Measurements from ENCODE around the gene CLIP1.
"Not testable (repeated sequence)": the region's sequence is repeated elsewhere in the genome, so short reads cannot be mapped to it uniquely, and the experiment has no call there.

The CLIP1 gene

GRCh38 chr12:122395319-122395718, 27.1 kb downstream of the CLIP1 start:
- DNase-seq (ENCODE audit: low spot score) = no peak

DNA sequence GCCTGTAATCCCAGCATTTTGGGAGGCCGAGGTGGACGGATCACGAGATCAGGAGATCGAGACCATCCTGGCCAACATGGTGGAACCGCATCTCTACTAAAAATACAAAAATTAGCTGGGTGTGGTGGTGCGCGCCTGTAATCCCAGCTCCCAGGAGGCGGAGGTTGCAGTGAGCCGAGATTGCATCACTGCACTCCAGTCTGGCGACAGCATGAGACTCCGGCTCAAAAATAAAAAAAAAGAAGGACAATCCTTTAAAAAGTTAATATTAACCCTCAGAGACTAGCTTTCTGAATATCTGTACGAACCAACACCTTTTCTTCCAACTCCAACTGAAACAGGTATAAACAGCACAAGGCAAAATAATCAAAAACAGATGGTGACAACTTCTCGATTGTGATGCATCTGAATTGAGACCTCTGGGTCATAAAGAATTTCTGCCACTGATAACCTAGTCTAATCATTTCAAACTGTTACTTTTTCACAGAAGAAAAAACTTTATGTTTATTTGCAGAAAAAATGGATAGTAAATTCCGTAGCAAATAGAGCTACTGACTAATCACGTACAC, 27.8 kb downstream of the CLIP1 start:
- no peak for DNase-seq (ENCODE audit: low spot score)

DNA sequence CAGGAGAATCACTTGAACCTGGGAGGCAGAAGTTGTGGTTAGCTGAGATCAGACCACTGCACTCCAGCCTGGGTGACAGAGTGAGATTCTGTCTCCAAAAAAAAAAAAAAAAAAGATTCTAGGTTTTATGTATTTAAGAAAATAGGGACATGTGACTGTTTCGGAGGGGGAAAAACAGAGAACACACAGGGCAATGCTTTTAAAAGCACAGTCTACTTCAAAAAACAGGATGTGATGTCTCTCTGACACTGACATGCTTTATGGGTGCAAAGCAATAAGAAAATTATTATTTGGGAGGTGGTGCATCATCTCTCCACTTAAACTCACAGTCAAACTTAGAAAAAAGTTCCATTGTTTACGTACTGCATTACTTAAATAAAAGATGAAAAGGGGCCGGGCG, 28.7 kb downstream of the CLIP1 start:
- no peak for DNase-seq (ENCODE audit: low spot score)

- no peak for DNase-seq (ENCODE audit: low spot score)
Measured at GRCh38 chr12:122392411-122392810, 30.1 kb downstream of the CLIP1 start.

GRCh38 chr12:122389677-122390076, 32.8 kb downstream of the CLIP1 start:
- no peak for DNase-seq (ENCODE audit: low spot score)

DNA sequence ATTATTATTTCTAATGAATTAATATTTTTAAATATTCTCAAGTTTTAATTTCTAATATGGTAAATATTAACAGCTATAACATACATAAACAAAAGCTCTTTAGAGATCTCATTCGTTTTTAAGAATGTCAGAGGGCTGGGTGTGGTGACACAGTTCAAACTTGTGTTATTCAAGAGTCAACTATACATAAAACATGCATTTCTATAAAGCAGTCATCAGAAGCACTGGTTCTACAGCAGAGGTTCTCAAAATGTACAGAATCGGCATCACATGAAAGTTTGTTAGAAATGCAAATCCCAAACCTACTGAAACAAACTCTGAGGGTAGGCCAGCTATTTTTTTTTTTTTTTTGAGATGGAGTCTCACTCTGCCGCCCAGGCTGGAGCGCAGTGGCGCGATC, 34.6 kb downstream of the CLIP1 start:
- DNase-seq (ENCODE audit: low spot score) = no peak

GRCh38 chr12:122385171-122386016, 37.1 kb downstream of the CLIP1 start:
- DNase-seq (ENCODE audit: low spot score) = no peak

GRCh38 chr12:122382919-122383350, 39.5 kb downstream of the CLIP1 start:
- no peak for DNase-seq (ENCODE audit: low spot score)

- DNase-seq (ENCODE audit: low spot score) = no peak
Measured at GRCh38 chr12:122381021-122381420, 41.4 kb downstream of the CLIP1 start.

- DNase-seq (ENCODE audit: low spot score) = not testable (repeated sequence)
Measured at GRCh38 chr12:122376751-122377150, 45.7 kb downstream of the CLIP1 start.

GRCh38 chr12:122374707-122375106, 47.8 kb downstream of the CLIP1 start:
- no peak for DNase-seq (ENCODE audit: low spot score)

- no peak for DNase-seq (ENCODE audit: low spot score)
Measured at GRCh38 chr12:122371475-122372045, 50.9 kb downstream of the CLIP1 start.

DNA sequence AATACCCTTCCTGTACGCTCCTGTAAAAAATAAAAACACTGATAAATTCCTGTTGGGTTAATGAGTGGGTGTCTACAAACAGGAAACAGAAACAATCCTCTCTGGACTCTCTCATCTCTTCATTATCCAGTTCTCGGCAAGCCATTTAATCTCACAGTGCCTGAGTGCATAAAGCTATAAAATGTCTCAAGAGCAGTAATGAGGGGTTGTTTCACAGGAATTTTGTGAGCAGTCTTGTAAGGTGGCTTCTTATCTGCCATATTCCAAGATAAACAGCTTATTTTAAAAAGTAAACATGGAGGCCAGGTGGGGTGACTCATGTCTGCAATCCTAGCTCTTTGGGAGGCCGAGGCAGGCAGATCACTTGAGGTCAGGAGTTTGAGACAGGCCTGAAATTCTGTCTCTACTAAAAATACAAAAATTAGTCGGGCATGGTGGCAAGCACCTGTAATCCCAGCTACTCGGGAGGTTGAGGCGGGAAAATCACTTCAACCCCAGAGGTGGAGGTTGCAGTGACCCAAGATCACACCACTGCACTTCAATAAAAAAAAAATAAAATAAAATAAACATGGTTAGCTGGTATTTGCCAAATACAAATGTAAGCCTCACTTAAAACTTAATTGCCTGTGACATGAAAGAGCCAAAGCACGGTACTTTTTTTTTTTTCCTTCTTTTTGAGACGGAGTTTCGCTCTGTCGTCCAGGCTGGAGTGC, 54.0 kb downstream of the CLIP1 start:
- DNase-seq (ENCODE audit: low spot score) = no peak

DNA sequence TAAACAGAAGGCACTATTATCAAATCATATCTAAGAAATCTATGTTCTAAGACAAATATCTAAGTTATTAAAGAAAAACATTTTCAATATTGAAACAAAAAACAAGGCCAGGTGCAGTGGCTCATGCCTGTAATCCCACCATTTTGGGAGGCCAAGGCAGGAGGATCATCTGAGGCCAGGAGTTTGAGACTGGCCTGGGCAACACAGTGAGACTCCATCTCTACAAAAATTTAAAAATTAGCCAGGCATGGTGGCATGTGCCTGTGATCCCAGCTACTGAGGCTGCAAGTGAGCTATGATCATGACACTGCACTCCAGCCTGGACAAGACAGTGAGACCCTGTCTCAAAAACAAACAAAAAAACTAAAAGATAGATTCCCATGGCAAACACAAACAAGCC, 54.8 kb downstream of the CLIP1 start:
- DNase-seq (ENCODE audit: low spot score) = not testable (repeated sequence)

DNA sequence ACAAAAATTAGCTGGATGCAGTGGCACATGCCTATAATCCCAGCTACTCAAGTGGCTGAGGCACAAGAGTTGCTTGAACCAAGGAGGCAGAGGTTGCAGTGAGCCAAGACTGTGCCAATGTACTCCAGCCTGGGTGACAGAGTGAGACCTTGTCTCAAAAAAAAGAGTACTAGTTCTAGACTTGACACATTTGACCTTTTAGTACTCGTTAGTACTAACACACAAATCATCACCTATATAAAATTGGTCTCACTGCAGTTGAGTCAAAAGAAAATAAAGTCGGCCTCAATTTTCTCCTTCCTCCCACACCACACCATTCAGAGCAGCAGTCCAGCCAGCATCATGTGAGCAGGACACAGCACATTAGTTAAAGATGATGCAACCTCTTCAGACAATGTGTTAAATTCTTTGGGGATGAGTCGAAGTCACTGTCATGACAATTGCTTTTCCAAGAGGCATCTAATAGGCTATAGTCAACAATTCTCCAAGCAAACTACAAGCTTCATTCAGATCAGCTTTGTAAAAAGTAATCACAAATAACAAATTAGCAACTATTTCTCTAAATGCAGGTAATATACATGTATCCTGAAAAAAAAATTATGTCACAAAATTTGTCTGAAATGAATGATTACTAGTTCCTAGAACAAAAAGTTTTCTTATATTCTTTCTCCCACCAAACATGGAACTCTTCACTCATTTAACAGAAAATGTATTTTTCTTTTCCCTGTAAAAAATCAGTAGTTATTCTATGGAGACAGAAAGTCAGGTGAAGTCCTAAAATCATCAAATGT, 55.6 kb downstream of the CLIP1 start:
- DNase-seq (ENCODE audit: low spot score) = no peak

- not testable (repeated sequence) for DNase-seq (ENCODE audit: low spot score)
Measured at GRCh38 chr12:122365226-122365625, 57.2 kb downstream of the CLIP1 start.

DNA sequence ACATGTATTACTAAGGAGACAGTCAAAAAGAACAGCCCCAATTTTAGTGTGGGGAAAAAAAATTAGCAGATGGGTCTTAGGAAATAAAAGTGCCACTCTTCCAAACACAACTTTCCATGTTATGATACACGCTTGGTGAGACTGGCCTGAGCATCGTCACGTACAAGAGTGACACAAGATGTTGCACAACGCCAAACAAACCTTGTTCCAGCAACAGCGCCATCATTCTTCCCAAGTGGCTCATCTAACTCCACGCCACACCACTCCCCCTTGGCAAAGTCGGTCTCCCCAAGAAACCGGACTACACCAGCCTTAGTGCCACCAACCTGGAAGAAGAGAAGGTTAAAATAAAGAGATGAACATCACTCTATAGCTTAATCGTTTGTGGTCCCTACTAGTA, 58.7 kb downstream of the CLIP1 start:
- DNase-seq (ENCODE audit: low spot score) = no peak

DNA sequence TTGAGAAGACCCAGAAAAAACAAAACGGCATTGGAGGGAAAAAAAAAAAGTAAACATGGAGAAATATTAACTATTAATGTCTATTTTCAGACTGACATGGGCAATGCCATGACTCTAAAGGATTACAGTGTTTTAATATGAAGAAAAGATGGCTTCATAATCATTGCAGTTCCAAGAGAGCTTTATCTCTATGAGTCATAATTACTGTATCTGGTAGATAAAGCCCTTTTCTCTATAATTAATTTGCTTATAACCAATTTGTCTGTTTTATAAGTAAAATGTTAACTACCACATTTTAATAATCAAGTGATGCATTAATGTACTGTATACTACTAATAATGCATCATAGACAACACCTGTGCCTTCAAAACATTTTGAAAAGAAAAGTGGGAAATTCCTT, 59.7 kb downstream of the CLIP1 start:
- DNase-seq (ENCODE audit: low spot score) = no peak

DNA sequence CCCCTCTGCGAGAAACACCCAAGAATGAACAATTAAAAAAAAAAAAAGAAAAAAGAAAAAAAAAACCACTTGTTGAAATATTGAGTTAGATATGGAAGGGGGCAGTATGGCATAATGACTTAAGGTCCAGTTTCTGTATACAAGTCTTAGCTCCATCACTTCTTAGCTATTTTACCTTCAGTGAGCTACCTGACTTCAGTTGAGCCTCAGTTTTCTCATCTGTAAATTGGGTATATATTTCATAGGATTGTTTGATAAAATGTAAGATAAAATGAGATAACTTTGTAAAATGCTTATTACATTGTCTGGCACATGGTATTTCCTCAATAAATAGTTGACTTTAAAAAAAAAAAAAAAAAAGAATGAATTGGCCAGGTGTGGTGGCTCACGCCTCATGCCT, 64.1 kb downstream of the CLIP1 start:
- DNase-seq (ENCODE audit: low spot score) = not testable (repeated sequence)

DNA sequence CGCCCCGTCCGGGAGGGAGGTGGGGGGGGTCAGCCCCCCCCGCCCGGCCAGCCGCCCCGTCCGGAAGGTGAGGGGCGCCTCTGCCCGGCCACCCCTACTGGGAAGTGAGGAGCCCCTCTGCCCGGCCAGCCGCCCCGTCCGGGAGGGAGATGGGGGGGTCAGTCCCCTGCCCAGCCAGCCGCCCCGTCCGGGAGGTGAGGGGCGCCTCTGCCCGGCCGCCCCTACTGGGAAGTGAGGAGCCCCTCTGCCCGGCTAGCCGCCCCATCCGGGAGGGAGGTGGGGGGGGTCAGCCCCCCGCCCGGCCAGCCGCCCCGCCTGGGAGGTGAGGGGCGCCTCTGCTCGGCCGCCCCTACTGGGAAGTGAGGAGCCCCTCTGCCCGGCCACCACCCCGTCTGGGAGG, 64.9 kb downstream of the CLIP1 start:
- not testable (repeated sequence) for DNase-seq (ENCODE audit: low spot score)

- DNase-seq (ENCODE audit: low spot score) = not testable (repeated sequence)
Measured at GRCh38 chr12:122356991-122357390, 65.5 kb downstream of the CLIP1 start.

DNA sequence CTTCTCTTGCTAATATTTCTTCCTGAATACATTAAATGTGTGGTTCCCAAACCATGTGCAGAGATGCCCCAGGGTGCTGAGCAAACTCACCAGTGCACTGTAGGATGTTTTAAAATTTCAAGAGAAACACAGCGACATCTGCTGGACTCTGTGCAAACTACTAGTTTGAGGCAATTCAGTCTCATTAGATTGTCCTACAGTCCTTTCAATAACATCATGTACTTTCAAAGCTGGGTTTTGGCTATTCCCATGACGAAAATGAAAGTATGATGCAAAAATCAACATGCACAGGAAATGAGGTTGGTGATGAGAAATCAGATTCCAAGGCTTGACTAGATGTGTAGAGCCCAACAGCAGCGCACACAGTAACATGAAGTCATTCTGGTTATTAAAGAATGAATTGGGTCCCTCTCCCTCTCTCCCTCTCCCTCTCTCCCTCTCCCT, 66.3 kb downstream of the CLIP1 start:
- peak; percentile 63 for DNase-seq (ENCODE audit: low spot score)

Measured in CD4-positive, alpha-beta T cell treated with Interleukin-15 for 4 hours (primary cell).